GM18870 (cell line): ENCODE data around the gene CDCA4.
"Not testable (repeated sequence)": the region's sequence is repeated elsewhere in the genome, so short reads cannot be mapped to it uniquely, and the experiment has no call there.

Experiments used
- ATAC-seq: cut with Tn5 transposase; IDR thresholded peaks from one replicate; pipeline ENCODE4 v1.9.1; 2021; ENCODE audit warnings: moderate library complexity; ENCODE audit not compliant: unreplicated experiment

CDCA4 gene

GRCh38 chr14:105058521-105059034 is 37.7 kb upstream of the CDCA4 start:
- ATAC-seq, result no peak

- ATAC-seq, result no peak
Measured at GRCh38 chr14:105056303-105056831, 35.5 kb upstream of the CDCA4 start.

GRCh38 chr14:105055736-105056302 is 34.9 kb upstream of the CDCA4 start:
- ATAC-seq, result no peak

GRCh38 chr14:105055334-105055733 is 34.5 kb upstream of the CDCA4 start:
- no peak for ATAC-seq

- no peak for ATAC-seq
Measured at GRCh38 chr14:105053996-105054395, 33.1 kb upstream of the CDCA4 start.

- ATAC-seq, result no peak
Measured at GRCh38 chr14:105053421-105053820, 32.5 kb upstream of the CDCA4 start.

- no peak for ATAC-seq
Measured at GRCh38 chr14:105052110-105052458, 31.2 kb upstream of the CDCA4 start.

GRCh38 chr14:105051182-105052109 is 30.6 kb upstream of the CDCA4 start:
- ATAC-seq, result no peak

GRCh38 chr14:105050551-105050897 is 29.6 kb upstream of the CDCA4 start:
- no peak for ATAC-seq

- ATAC-seq, result no peak
Measured at GRCh38 chr14:105049753-105050550, 29.1 kb upstream of the CDCA4 start.

GRCh38 chr14:105047283-105048016 is 26.6 kb upstream of the CDCA4 start:
- ATAC-seq, result no peak

GRCh38 chr14:105046891-105047282 is 26.0 kb upstream of the CDCA4 start:
- ATAC-seq, result no peak

- ATAC-seq, result no peak
Measured at GRCh38 chr14:105045710-105046326, 24.9 kb upstream of the CDCA4 start.

- no peak for ATAC-seq
Measured at GRCh38 chr14:105043641-105044040, 22.8 kb upstream of the CDCA4 start.

- ATAC-seq, result no peak
Measured at GRCh38 chr14:105042813-105043212, 21.9 kb upstream of the CDCA4 start.

GRCh38 chr14:105041841-105042765 is 21.2 kb upstream of the CDCA4 start:
- ATAC-seq, result no peak

- ATAC-seq, result no peak
Measured at GRCh38 chr14:105039458-105040205, 18.7 kb upstream of the CDCA4 start.

GRCh38 chr14:105035616-105036015 is 14.7 kb upstream of the CDCA4 start:
- ATAC-seq, result not testable (repeated sequence)
